Esophagus squamous epithelium (tissue), 4 donors: ENCODE measurements around the gene DIAPH3.

Experiments
- CTCF ChIP-seq, 6 experiments: fragments of 450-650 bp in 4 of 6; fragments of 200-600 bp in 2 of 6; sonication (generic) in 2 of 6; IDR thresholded peaks; one replicate each; pipeline ENCODE4 v1.5.1; 2016 to 2019; ENCODE audit warnings: antibody characterized with exemption in 6 of 6, mild to moderate bottlenecking in 4 of 6, moderate library complexity in 4 of 6
- POLR2A ChIP-seq, 4 donors: fragments of 450-650 bp; IDR thresholded peaks; one replicate each; pipeline ENCODE4 v1.6.1; 2017; ENCODE audit warnings: antibody characterized with exemption in 4 of 4, mild to moderate bottlenecking in 4 of 4, moderate library complexity in 3 of 4

GRCh38 chr13:60182907-60183306, 19.2 kb upstream of the DIAPH3 start:
- TF ChIP-seq CTCF (IDR thresholded peaks at IDR 0.05) (no peak), POLR2A (IDR thresholded peaks at IDR 0.05) (no peak)
